HEK293T (cell line): ENCODE data around the gene HSD3B7.

ENCODE experiments used
- FOXM1 ChIP-seq: fragments of 450-650 bp; IDR thresholded peaks from 2 replicates; pipeline ENCODE4 v1.6.1; 2017; ENCODE audit warnings: mild to moderate bottlenecking, borderline replicate concordance
- TARDBP ChIP-seq: fragments of 450-650 bp; IDR thresholded peaks from 2 replicates; pipeline ENCODE4 v1.6.1; 2016

DNA sequence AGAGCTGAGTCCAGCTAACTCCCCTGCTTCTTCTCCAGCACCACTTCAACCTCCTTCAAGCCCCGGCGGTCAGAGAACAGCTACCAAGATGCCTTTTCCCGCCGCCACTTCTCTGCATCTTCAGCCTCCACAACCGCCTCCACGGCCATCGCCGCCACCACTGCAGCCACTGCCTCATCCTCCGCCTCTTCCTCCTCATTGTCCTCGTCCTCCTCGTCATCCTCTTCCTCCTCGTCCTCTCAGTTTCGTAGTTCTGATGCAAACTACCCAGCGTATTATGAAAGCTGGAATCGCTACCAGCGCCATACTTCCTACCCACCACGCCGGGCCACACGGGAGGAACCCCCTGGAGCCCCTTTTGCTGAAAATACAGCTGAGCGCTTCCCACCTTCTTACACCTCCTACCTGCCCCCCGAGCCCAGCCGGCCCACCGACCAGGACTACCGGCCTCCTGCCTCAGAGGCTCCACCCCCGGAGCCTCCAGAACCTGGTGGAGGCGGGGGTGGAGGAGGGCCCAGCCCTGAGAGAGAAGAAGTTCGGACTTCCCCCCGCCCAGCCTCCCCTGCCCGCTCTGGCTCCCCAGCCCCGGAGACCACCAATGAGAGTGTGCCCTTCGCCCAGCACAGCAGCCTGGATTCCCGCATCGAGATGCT lies 20.3 kb upstream of the HSD3B7 start:
- TF ChIP-seq FOXM1 (no peak), TARDBP (no peak)
